Activated T-cell treated with anti-CD3 and anti-CD28 coated beads, Interleukin-2, amount 50 U/mL, for 1 hour (primary cell): ENCODE measurements around the gene BEGAIN.

Experiments
- DNase-seq: peaks from one replicate; pipeline ENCODE4 v3.0.0-alpha.2; 2020

BEGAIN gene

DNA sequence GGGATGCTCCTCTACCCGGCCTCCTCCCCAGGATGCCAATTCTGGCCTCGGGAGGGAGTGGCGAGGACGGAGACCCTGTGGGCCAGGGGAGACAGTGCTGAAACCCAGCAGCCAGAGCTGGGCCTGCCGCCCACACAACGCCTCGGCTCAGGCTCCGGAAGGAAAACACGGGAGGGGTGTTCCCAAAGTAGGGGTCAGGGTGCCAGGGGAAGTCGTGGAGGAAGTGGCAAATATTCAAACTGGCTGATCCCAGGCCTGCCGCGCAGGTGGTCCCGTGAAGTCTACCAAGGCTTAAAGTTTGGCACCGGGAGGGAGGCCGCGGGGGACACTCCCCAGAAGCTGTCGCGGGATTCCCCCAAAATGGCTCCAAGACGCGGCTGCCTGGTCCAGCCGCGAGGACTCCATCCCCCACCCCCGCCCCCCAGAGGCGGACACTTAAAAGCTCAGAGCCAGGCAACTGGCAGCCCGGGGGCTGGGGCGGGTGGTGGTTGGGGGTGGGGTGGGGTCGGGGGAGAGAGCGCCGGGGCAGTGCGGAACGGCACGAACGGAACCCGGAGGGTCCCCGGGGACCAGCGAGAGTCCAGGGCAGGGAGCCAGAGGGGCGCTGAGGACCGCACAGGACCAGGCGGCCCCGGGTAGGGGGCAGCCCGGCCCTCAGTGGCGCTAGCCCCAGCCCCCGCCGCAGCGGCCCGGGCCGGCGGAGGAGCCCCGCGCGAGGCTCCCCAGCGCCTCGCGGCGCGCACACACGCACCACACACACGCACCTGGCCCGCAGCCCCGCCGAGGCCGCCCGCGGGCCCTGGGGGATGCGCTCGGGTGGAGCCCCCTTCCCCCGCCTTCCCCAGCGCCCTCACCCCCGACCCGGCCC, 20.0 kb downstream of the BEGAIN start:
- DNase-seq, result no peak

DNA sequence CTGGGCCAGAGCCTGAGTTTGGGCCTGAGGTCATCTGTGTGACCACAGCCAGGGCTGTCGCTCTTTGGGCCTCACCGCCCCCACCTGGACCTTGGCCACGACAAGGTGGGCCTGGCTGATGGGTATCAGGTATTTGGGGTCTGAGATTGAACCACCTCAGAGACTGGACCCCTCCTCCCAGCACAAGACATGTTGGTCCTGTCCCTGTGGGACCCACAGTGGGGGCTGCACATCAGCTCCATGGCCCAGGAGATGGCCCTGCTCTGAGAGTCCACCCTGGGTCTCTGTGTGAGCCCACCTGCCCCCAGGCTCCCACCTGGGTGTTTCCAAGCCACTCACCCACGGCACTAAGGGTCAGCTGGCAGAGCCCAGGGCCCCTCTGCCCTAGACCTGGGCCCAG, 20.6 kb downstream of the BEGAIN start:
- DNase-seq, result no peak

DNA sequence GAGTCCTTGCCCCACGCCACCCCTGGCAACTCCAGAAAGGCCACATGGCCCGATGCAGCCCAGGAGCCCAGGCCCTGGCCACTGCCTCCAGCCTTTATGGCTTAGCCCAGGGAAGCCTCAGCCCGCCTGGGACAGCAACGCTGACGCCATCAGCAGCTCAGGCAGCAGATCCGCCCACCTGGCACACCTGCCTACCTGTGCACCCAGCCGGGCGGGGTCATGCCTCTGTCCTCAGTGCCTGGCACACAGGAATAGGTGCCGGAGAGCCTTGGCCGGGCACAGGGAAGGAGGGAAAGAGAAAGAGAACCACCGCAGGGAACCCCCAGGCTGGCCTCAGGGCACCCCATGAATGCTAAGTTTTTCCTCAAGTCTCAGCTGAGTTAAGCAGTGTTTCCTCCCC, 21.1 kb downstream of the BEGAIN start:
- no peak for DNase-seq

DNA sequence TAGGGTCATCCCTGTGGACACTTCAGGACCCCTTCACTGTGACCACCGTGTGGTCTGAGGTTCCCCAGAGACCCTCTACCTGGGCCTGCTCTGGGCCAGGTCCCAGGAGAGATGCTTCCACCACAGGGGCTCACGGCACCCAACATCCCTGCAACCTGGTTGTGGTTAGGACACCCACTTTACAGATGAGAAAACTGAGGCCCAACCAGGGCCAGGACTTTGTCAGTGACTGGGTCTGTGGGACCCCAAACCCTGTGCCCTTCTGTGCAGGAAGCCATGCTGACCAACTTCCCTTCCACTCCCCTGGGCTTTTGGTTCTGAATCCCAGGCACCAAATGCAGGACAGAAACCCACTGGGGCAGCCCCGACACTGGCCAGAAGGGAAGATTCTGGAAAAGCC, 21.6 kb downstream of the BEGAIN start:
- DNase-seq, result no peak

GRCh38 chr14:100564512-100564911, 22.7 kb downstream of the BEGAIN start:
- no peak for DNase-seq

DNA sequence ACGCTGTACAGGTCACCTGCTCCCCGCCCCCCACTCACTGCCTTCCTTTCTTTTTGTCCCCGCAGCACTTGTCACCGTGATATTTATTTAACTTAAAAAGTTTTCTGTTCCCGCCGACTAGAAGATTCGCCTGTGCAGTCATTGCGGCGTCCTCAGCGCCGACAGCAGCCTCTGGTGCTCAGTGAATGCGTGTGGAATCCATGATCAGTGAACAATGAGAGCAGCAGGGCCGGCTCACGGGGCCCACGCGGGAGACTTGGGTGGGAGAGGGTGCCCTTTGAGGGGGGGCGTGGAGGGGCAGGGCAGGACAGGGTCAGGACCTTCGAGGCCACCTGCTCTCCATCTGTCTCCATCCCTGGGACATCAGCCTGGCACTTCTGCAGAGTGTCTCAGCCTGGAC, 24.5 kb downstream of the BEGAIN start:
- no peak for DNase-seq

GRCh38 chr14:100561005-100561404, 26.2 kb downstream of the BEGAIN start:
- no peak for DNase-seq

GRCh38 chr14:100560471-100560870, 26.7 kb downstream of the BEGAIN start:
- no peak for DNase-seq

GRCh38 chr14:100559455-100559854, 27.8 kb downstream of the BEGAIN start:
- no peak for DNase-seq

GRCh38 chr14:100558966-100559365, 28.3 kb downstream of the BEGAIN start:
- DNase-seq, result no peak

DNA sequence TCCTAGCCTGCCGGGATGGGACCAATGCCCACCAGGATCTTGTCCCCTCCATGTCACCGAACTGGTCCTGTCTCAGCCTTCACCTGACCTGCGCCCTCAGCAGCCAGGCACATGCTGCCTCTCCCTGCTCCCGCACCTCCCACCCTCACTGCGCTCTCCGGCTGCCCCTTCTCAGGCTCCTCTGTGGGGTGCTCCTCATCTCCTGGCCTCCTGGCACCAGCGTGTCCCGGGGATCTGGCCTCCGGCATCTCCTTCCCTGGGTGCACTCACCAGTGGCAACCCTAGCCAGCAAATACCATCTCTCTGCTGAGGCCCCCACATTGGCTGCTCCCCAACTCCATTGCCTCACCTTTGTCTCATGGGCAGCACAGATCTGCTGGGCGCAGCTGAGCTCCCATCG, 29.0 kb downstream of the BEGAIN start:
- DNase-seq, result no peak

GRCh38 chr14:100557658-100558057, 29.6 kb downstream of the BEGAIN start:
- DNase-seq, result no peak

GRCh38 chr14:100556936-100557505, 30.2 kb downstream of the BEGAIN start:
- no peak for DNase-seq

DNA sequence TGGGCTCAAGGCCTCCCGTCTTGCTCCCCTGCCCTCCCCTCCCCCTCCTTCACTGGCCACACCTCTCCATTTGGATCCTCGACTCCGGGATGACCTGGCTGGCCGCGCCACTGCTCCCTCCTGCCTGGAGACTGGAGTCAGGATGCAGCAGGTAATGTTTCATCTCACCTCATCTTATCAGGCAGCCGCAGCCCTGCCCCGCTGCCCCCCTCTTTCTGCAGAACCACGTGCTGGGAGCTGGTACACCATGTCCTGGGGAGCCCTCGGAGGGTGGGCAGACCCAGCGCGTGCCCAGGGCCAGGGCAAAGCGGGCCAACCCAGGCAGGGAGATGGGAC, 31.1 kb downstream of the BEGAIN start:
- DNase-seq, result no peak

- no peak for DNase-seq
Measured at GRCh38 chr14:100555436-100556139, 31.6 kb downstream of the BEGAIN start.

DNA sequence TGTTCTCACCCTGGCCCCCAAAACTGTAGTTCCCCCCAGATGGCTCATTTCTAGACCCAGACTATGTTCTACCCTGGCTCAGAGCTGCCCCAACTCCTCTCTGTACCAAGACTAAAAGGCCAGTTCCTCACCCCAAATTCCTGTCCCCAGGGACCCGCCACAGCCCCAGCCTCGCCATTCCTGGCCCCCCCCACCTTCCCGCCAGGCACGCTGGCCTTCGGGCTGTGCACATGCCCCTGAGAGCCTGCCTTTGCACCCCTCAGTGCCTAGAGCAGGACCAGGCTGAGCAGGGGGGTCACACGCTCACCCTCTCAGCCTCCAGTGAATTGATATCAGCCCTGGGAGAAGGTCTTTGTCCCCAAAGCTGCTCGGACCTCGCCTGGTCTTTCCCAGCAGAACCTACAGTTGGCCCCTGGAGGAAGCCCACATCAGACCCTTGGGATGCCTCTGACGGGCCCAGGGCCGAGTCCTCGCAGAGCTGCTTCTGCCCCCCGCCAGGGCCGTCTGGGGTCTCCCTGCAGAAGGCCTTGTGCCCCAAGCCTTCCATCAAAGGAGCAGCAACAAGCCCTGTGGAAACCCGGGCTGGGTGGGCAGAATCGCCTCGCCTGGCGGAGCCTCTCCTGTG, 32.4 kb downstream of the BEGAIN start:
- DNase-seq, result no peak

DNA sequence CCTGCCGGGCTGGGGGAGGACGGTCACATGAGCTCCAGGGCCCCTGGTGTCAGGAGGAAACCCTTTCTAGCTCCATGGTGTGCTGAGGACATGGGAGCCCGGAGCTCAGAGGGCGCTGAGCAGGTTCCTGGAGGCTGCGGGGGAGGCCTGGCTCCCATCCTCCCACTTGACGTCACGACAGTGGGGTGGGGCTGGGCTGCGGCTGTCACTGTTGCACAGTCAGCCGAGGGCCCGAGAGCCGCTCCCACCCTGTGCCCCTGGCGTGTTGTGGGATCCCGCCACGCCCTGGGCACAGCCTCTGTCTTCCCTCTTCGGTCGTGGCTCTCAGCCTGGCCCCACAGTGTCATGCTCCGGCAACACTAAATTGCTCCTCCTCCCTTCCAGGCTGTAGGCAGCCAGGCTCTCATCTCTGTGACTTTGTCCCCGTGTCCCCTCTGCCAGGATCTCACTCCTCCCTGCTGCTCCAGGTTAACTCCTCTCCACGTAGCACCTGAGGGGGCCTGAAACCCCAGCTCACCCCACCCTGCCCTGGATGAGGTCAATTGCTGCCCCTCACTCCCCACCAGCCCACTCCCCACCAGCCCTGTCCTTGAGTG, 33.0 kb downstream of the BEGAIN start:
- DNase-seq, result no peak

DNA sequence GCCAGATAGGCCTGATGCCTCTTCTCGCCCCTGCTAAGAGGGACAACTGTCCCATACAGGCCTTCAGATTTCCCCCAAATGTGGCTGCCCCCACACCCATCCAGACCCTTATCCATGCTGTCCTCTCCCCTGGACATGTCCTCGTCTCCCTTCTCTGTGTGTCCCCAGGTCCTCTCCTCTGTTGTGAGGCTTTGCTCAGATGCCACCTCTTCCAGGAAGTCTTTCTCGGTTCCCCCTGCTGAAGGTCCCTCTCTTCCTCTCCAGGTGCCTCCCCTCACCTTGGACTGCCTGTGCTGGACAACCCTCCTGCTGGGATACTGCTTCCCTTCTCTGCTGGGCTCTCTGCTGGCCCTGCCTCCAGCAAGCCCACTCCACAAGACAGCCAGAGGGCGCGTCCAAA, 33.7 kb downstream of the BEGAIN start:
- no peak for DNase-seq

GRCh38 chr14:100552524-100553125, 34.6 kb downstream of the BEGAIN start:
- no peak for DNase-seq

DNA sequence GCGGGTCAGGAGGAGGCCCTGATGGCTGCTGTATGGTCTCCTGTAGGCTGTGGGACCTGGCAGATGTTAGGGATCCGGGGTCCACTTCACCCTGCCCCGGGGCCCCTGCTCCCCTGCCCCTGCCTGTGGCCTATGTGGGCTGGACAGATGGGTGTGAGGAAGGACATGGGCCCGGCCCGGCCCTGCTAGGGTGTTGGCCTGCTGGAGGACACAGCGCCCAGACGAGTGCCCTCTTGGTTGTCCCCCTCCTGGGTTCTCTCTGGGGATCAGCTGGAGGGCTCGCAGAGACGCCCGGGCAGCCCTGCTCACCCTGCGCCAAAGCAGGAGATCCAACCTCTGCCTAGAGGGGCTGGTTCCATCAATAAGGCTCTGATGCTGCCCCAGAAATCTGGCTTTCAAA, 36.2 kb downstream of the BEGAIN start:
- DNase-seq, result no peak

DNA sequence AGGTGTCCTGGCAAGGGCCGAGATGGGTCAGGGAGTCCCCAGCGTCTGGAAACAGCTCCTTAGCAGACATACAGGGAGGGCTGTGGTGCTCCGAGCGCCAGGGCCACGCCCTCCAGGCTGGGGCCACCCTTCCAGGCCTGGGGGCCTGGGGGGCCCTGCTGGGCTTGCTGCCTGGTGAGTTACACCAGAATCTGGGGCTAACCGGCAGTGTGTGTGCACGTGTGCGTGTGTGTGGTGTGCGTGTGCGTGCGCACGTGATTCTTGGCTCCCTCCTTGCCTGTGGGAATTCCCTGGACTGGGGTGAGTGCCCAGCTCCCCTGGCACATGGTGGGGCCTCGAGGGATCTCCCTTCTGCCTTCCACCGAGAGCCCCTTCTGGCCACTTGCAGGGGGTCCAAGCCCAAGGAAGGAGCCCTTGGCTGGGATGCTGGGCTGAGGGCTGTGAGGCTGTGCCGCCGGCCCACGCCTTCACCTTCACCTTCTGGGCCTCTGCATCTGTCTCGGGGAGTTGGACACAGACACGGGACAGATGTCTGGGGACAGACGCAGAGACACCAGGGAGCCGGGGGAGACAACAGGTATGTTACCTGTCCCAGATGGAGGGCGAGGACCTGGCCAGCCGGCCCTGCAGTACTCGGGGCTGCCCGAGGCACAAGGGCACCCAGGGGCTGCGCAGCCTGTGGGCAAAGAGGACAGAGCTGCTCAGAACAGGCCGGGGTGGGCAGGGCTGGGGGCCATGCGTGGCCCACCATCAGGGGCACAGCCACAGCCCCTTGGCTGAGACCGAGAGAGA, 37.2 kb downstream of the BEGAIN start:
- no peak for DNase-seq

GRCh38 chr14:100548939-100549338, 38.3 kb downstream of the BEGAIN start:
- DNase-seq, result no peak
